Measurements from ENCODE around the gene RAB20.

GRCh38 chr13:110506396-110506795 is 55.1 kb downstream of the RAB20 start:
- no peak for TF ChIP-seq CTCF (conservative IDR thresholded peaks at IDR 0.05; ENCODE audit: low read depth, low read length)
- no peak for TF ChIP-seq EZH2 (IDR thresholded peaks at IDR 0.05; ENCODE audit: borderline replicate concordance, low read depth, low read length, poor library complexity, severe bottlenecking)
